Endothelial cell of umbilical vein (primary cell): Measurements from ENCODE around the gene RGS7BP. TPM values are rescaled to one million over a fixed set of nuclear protein-coding genes. Genes with fewer than 3 reads are reported as not detected.

Experiments
- BruUV-seq: library from RNA; stranded (reverse); fragments of 400-500 nt; replicated peaks from 2 replicates; lab custom pipeline; 2021; lab: Mats Ljungman, UMichigan
- CTCF ChIA-PET: fragments of 300-600, 350-600 bp; sonication (Branson Sonifier 250); formaldehyde crosslinking; loops from one replicate; lab custom pipeline; 2021; ENCODE audit warnings: antibody characterized with exemption, inconsistent platforms; lab: Charles Lee
- POLR2A ChIA-PET: fragments of 300-600, 350-600 bp; sonication (Branson Sonifier 250); formaldehyde crosslinking; loops from one replicate; lab custom pipeline; 2021; ENCODE audit warnings: antibody characterized with exemption, inconsistent platforms; lab: Charles Lee
- DNase-seq: peaks from one replicate; pipeline ENCODE4 v3.0.0-alpha.2; 2011; ENCODE audit warnings: low read depth, low spot score
- FAIRE-seq: peaks from 2 replicates; lab custom pipeline; 2011; peaks lifted over from hg19 to GRCh38; lab: Jason Lieb, UNC
- H2AFZ ChIP-seq: 2 replicates; pipeline ENCODE4 v1.6.0; 2012; ENCODE audit warnings: low read depth, low read length, control low read depth, inconsistent platforms
- H3K27ac ChIP-seq: 2 replicates; pipeline ENCODE4 v1.5.1; 2011; ENCODE audit warnings: low read depth, mild to moderate bottlenecking, control low read depth, low read length, moderate library complexity; ENCODE audit not compliant: insufficient read depth
- H3K27me3 ChIP-seq, 2 experiments: 2 replicates each; pipeline versions ENCODE4 v1.6.0 to v1.6.1; 2011; ENCODE audit warnings: low read length in 2 of 2, mixed read lengths in 1 of 2; ENCODE audit not compliant: control insufficient read depth in 2 of 2, insufficient read depth in 2 of 2
- H3K36me3 ChIP-seq, 2 experiments: 2 replicates in 1 of 2; 3 replicates in 1 of 2; pipeline ENCODE4 v1.5.1; 2011; ENCODE audit warnings: low read length in 2 of 2, mild to moderate bottlenecking in 1 of 2, moderate library complexity in 1 of 2; ENCODE audit not compliant: control insufficient read depth in 2 of 2, insufficient read depth in 2 of 2; ENCODE audit errors: extremely low read depth in 1 of 2
- H3K4me1 ChIP-seq: 3 replicates; pipeline ENCODE4 v1.5.1; 2011; ENCODE audit warnings: mild to moderate bottlenecking, low read length; ENCODE audit not compliant: control insufficient read depth, insufficient read depth; ENCODE audit errors: extremely low read depth
- H3K4me2 ChIP-seq: 2 replicates; pipeline ENCODE4 v1.6.1; 2011; ENCODE audit warnings: low read length, control low read depth, mixed read lengths; ENCODE audit not compliant: insufficient read depth
- H3K4me3 ChIP-seq, 3 experiments: fragments of 200-600 bp in 1 of 3; sonication (generic), shearing (Covaris generic) in 1 of 3; replicated peaks in 1 of 3; 2 replicates each; pipeline ENCODE4 v1.5.1; 2011 to 2016; ENCODE audit warnings: control low read depth in 3 of 3, low read length in 3 of 3, mild to moderate bottlenecking in 2 of 3, inconsistent platforms in 1 of 3, low read depth in 1 of 3, moderate library complexity in 1 of 3; ENCODE audit not compliant: insufficient read depth in 1 of 3
- H3K79me2 ChIP-seq: 2 replicates; pipeline ENCODE4 v1.6.0; 2012; ENCODE audit warnings: low read length, inconsistent platforms; ENCODE audit not compliant: control insufficient read depth, insufficient read depth
- H3K9ac ChIP-seq: replicated peaks from 2 replicates; pipeline ENCODE3; 2011; ENCODE audit warnings: low read length, control low read depth; ENCODE audit not compliant: insufficient read depth; ENCODE audit errors: extremely low read depth
- H3K9me1 ChIP-seq: replicated peaks from 3 replicates; pipeline ENCODE4 v1.6.0; 2011; ENCODE audit warnings: mild to moderate bottlenecking, low read length; ENCODE audit not compliant: control insufficient read depth, insufficient read depth; ENCODE audit errors: extremely low read depth
- H3K9me3 ChIP-seq: replicated peaks from 2 replicates; pipeline ENCODE4 v1.5.1; 2012; ENCODE audit warnings: low read length, inconsistent platforms; ENCODE audit not compliant: control insufficient read depth, insufficient read depth
- H4K20me1 ChIP-seq: replicated peaks from 2 replicates; pipeline ENCODE3; 2011; ENCODE audit warnings: mild to moderate bottlenecking, low read length; ENCODE audit not compliant: control insufficient read depth, insufficient read depth; ENCODE audit errors: extremely low read depth
- CTCF ChIP-seq, 2 donors: IDR thresholded peaks; 1 replicate in 1 of 2; 2 replicates in 1 of 2; pipeline ENCODE4 v1.5.1; 2011; ENCODE audit warnings: low read length in 2 of 2, mild to moderate bottlenecking in 2 of 2, moderate library complexity in 2 of 2, control low read depth in 1 of 2, inconsistent platforms in 1 of 2, low read depth in 1 of 2; ENCODE audit not compliant: insufficient read depth in 1 of 2; ENCODE audit errors: extremely low read depth in 1 of 2
- EZH2 ChIP-seq: IDR thresholded peaks from 2 replicates; pipeline ENCODE4 v1.6.1; 2012; ENCODE audit warnings: borderline replicate concordance, low read depth, mild to moderate bottlenecking, moderate library complexity, low read length, inconsistent platforms; ENCODE audit not compliant: severe bottlenecking
- FOS ChIP-seq: IDR thresholded peaks from 2 replicates; pipeline ENCODE4 v1.6.1; 2011; ENCODE audit warnings: mild to moderate bottlenecking, low read length, moderate library complexity, borderline replicate concordance; ENCODE audit not compliant: insufficient read depth
- GATA2 ChIP-seq: IDR thresholded peaks from 2 replicates; pipeline ENCODE4 v1.7.0; 2011; ENCODE audit warnings: low read depth, mild to moderate bottlenecking, moderate library complexity, mixed read lengths, low read length; ENCODE audit not compliant: insufficient read length, insufficient read depth
- JUN ChIP-seq: IDR thresholded peaks from 2 replicates; pipeline ENCODE4 v1.6.1; 2011; ENCODE audit warnings: borderline replicate concordance, low read depth; ENCODE audit not compliant: insufficient read length, insufficient read depth
- MAX ChIP-seq: IDR thresholded peaks from 2 replicates; pipeline ENCODE4 v1.6.1; 2011; ENCODE audit not compliant: insufficient read depth, insufficient read length
- MYC ChIP-seq: IDR thresholded peaks from one replicate; pipeline ENCODE4 v1.6.1; 2011; ENCODE audit warnings: mild to moderate bottlenecking, low read depth, low read length
- POLR2A ChIP-seq: IDR thresholded peaks from 2 replicates; pipeline ENCODE4 v1.6.1; 2012; ENCODE audit warnings: low read depth, mild to moderate bottlenecking, control low read depth, low read length
- POLR2AphosphoS5 ChIP-seq: IDR thresholded peaks from 2 replicates; pipeline ENCODE4 v1.6.1; 2012; ENCODE audit warnings: low read depth, mild to moderate bottlenecking, control low read depth, low read length, moderate library complexity; ENCODE audit not compliant: insufficient read depth
- dilution Hi-C: fragments of 300-500 bp; cut with MboI; formaldehyde crosslinking; loops from one replicate; pipeline ENCODE4 v1.15.0; 2019; ENCODE audit warnings: low sequenced_read_pairs; ENCODE audit not compliant: extremely low pct_ligation_motif_present
- intact Hi-C: fragments of 100-400 bp; cut with micrococcal nuclease; formaldehyde crosslinking; loops from one replicate; pipeline ENCODE4 v1.10.0; 2022
- polyA plus RNA-seq, 4 experiments: library from polyadenylated mRNA; depleted of rRNA in 3 of 4; stranded (reverse) in 3 of 4; unstranded in 1 of 4; fragments of >200 nt; gene quantifications; 2 replicates each; pipeline versions ENCODE4 v1.2.1 to v1.2.3, GENCODE V29; 2011 to 2012; ENCODE audit warnings: missing spikeins in 1 of 4
- total RNA-seq: library from RNA; stranded (reverse); gene quantifications from 2 replicates; pipeline ENCODE4 v1.2.3, GENCODE V29; 2021

RGS7BP gene
- total and polyA plus RNA-seq, 2 donors (not counting 3 experiments of a cell fraction or from before 2014, with no cell fraction given) = 0.51 to 2.0 TPM

- CTCF ChIA-PET = interaction anchor here (1.5 kb wide), 1 partner anchor 29 kb away, joined by 3 read pairs; no protein-coding TSS in a partner anchor
- no peak overlapping the region for H3K9ac ChIP-seq
- peaks cover 7% of the 10 kb centered on the region for H3K4me1 ChIP-seq
- H3K4me3 ChIP-seq = no peak overlapping the region
- intact Hi-C loops = no loop called here
- dilution Hi-C loops = no loop called here
- POLR2A ChIA-PET = no interaction called here
- H3K4me2 ChIP-seq = no peak overlapping the region
- no peaks in the 10 kb centered on the region for H4K20me1 ChIP-seq
- no peaks in the 10 kb centered on the region for H3K27me3 ChIP-seq
- H3K27ac ChIP-seq = no peak overlapping the region
- DNase-seq = no peak
- no peak overlapping the region for H2AFZ ChIP-seq
- no TSS peak for BruUV-seq
- no peaks in the 10 kb centered on the region for H3K36me3 ChIP-seq
- H3K9me3 ChIP-seq = no peaks in the 10 kb centered on the region
- H3K9me1 ChIP-seq = no peaks in the 10 kb centered on the region
- no peak for FAIRE-seq
- TF ChIP-seq CTCF (IDR thresholded peaks at IDR 0.05; ENCODE audit: extremely low read depth in 1 of 2, insufficient read depth in 1 of 2, low read depth in 1 of 2, low read length in 2 of 2) = no peak
- no peak for TF ChIP-seq MAX
- TF ChIP-seq FOS = no peak
- no peak for TF ChIP-seq MYC
- no peak for TF ChIP-seq POLR2AphosphoS5
- no peak for TF ChIP-seq GATA2
- TF ChIP-seq JUN = no peak
- no peak for TF ChIP-seq EZH2
- no peak for TF ChIP-seq POLR2A
- H3K79me2 ChIP-seq = no peaks in the 10 kb centered on the region
Observed at GRCh38 chr5:64566310-64566916, 60.6 kb downstream of the RGS7BP start.
